Measurements from ENCODE around the gene TMCC1.
A peak's percentile ranks its signal among the peaks of the same experiment; 100 is the strongest.
"Not testable (repeated sequence)": the region's sequence is repeated elsewhere in the genome, so short reads cannot be mapped to it uniquely, and the experiment has no call there.

Gene TMCC1

GRCh38 chr3:129618901-129619671, 274.4 kb downstream of the TMCC1 start:
- DNase-seq = no peak

- DNase-seq = no peak
Measured at GRCh38 chr3:129618186-129618820, 275.2 kb downstream of the TMCC1 start.

DNA sequence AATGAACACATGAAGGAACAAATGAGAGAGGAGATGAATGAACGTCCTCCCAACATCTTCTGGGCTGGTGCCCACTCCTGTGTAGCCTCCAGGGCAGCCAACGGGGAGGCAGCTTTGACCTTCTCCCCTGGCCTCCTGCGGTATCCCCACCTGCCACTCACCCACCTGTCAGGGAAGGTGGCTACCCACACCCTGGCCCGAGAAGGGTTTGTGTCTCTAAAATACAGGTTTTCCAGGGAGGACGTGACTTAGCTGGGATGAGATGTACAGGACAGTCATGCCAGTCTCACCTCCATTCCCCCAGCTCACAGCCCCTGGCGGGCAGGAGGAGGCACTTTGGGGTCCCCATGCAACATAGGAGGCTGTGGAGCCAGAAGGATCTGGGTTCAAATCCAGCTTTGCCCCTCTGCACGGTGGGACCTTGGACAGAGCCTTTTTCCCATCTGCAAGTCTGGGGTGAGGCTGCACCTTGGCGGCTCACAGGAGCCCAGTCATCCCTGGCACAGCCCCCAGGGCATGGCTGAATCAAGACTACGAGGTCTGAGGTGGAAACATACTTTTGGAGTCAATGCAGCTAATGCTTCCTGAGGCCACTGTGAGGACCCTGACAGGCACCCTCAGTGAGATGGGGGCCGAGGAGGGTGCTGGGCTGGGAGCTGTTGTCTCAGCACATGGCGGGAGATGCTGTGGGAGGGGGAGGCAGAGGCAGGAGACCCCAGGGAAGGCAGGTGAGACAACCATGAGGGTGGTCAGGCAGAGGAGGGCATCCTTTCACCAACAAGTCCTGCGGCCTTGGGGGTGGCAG, 275.9 kb downstream of the TMCC1 start:
- no peak for DNase-seq

DNA sequence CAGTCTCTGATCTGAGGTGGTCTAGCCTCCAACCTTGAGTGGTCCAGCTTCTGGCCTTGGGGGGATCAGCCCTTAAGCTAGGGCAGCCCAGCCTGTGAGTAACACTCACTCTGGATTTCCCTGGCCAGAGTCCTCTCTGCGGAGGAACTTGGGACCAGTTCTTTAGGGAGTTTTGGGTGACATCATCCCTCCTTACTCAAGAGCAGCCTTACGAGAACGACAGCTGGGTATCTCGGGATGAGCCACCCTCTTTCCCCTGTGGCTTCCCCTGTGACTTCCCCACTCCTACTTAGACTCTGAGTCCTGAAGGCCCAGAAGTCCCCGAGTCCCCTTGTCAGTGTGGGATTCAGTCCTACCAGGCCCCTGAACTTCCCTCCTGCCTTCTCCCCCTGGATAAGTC, 276.8 kb downstream of the TMCC1 start:
- DNase-seq = no peak

GRCh38 chr3:129616291-129616690, 277.2 kb downstream of the TMCC1 start:
- no peak for DNase-seq

DNA sequence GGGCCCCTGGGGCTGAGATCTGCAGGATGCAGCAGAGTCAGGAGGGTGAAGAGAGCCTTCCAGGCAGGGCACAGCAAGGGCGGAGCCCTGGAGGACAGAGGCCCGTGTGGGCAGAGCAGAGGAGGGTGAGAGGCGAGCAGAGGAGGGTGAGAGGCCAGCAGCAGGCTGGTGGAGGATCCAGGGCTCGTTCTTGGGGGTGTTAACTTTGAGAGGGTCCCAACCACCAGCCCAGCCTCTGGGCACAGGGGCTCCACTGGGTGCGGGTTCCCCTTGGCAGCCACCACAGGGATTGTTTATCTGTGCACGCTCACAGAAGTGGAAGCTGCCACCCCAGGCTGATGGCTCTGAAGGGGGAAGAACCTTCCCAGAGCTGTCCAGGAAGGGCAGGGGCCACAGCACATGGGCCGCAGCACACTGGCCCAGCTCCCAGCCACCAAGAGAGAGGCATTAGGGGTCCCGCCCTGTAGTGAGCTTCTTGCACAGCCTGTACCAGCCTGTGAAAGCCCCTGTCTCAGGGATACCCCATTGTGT, 277.7 kb downstream of the TMCC1 start:
- DNase-seq = no peak

GRCh38 chr3:129614927-129615363, 278.6 kb downstream of the TMCC1 start:
- DNase-seq = no peak

GRCh38 chr3:129614435-129614834, 279.1 kb downstream of the TMCC1 start:
- DNase-seq = no peak

GRCh38 chr3:129613367-129613740, 280.2 kb downstream of the TMCC1 start:
- no peak for DNase-seq

GRCh38 chr3:129612534-129613366, 280.8 kb downstream of the TMCC1 start:
- no peak for DNase-seq

DNA sequence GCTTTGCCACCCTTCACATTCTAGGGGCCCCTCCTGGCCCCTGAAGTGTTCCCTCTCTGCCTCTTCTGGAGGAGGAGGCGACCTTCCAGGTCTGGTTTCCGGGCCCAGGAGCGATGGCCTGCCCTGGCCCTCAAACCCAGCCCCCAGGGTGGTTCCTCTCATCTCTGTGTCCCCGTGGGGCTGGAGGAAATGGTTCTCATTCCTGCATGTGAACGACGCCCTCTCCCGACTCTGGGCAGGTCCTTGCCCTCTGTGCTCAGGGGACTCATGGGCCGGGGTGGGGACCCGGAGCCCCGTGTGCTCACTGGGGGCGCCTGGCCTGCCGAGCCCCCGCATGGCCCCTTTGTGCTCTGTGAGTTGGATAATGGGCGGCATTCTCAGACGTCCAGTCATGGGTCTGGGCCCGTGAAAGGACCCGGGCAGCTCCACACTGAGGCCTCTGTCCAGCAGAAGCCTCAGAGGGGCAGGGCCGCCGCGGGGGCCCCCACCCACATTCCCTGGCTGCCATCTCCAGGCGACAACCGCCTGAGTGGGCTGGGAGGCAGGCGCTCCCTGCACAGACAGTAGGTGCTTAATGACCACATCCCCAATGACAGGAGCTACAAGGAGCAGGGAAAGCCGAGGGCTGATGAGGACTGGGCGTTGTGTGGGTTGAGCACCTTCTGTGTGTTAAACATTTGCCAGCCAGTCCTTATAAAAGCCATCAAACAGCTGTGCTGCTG, 281.5 kb downstream of the TMCC1 start:
- peak; percentile 52 for DNase-seq

- DNase-seq = no peak
Measured at GRCh38 chr3:129611446-129611800, 282.1 kb downstream of the TMCC1 start.

DNA sequence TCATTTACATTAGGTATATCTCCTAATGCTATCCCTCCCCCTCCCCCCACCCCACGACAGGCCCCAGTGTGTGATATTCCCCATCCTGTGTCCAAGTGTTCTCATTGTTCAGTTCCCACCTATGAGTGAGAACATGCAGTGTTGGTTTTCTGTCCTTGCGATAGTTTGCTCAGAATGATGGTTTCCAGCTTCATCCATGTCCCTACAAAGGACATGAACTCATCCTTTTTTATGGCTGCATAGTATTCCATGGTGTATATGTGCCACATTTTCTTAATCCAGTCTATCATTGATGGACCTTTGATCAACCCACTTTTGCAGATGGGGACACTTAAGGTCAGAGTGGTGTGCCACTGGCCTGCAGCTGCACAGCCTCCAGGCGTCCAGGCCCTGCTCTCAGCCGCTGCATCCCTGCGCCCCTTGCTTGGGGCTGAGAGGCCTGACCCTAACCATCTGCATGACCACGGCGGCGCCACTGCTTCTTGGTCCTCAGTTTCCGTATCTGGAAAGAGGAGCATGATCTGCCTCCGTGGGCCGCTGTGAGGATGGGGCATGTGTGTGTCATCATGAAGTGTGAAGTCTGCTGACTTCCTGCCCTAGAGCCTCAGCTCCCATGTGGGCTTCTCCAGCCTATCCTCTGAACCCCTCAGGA, 282.6 kb downstream of the TMCC1 start:
- not testable (repeated sequence) for DNase-seq

- no peak for DNase-seq
Measured at GRCh38 chr3:129610276-129610675, 283.2 kb downstream of the TMCC1 start.

DNA sequence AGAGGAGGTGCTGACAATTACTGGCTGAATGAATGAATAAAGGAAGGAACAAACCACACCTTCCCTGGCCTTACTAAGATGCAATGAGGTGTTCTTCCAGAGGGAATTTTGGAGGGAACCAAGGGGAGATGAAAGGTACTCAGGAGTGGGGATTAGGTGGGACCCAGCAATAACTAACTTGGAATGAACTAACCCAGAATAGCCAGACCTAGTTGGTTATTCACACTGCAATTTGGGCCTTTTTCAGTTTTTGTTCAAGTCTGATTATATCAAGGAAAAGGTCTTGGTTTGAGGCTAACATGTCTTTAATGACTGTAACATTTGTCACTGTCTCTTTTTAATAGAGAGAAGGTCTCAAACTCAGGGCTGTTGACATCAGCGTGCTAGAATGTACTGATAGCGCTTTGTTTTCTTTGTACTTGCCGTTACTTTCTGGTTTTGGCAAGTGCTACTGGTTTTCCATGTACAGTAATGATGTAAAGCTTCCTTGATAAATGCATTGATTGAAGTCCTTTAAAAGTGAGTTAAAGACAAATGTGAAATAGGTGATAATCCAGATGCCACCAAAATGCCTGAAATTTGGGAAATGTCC, 283.8 kb downstream of the TMCC1 start:
- DNase-seq = no peak

- no peak for DNase-seq
Measured at GRCh38 chr3:129608936-129609590, 284.4 kb downstream of the TMCC1 start.

GRCh38 chr3:129608087-129608935, 285.2 kb downstream of the TMCC1 start:
- DNase-seq = no peak

DNA sequence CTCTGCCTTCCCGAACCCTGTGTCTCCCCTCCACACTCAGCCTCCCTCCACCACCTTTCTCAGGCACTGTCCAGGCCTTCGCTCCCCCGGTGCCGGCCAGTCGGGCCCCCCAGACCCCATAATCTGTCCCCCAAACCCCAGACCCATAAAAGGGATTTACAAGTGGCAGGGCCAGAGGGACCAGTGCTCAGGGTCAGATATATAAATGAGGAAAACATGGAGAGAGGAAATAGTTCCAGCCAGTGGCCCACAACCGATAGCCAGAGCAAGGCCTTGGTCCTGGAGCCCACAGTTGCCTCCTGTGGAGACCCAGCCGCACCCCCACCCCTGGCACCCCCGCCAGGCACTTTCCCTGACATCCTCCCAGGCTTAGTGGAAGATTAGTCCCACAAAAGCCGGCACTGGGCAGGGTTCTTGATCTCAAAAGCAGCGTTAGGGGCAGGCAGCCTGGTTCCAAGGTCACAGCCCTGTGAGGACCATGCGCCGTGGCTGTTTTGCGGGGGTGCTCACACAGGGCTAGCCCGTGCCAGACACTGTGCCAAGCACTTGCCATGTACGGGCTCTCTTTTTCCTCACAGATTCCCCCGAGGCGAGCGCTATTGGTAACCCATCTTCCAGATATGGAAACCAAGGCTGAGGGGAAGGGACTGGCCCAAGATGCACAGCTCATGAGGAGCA, 286.0 kb downstream of the TMCC1 start:
- DNase-seq = no peak
